HCT116 (cell line): ENCODE measurements around the gene LRRC74A. TPM values are rescaled to one million over a fixed set of nuclear protein-coding genes. Genes with fewer than 3 reads are reported as not detected.
"Not testable (repeated sequence)": the region's sequence is repeated elsewhere in the genome, so short reads cannot be mapped to it uniquely, and the experiment has no call there.

Source experiments
- ATAC-seq: fragments of 200-7000 bp; cut with Tn5 transposase; 2 replicates; pipeline ENCODE4 v1.9.1; 2020; ENCODE audit warnings: mild to moderate bottlenecking, moderate library complexity
- BruUV-seq: library from RNA; stranded (reverse); fragments of 400-500 nt; replicated peaks from 2 replicates; lab custom pipeline; 2021; lab: Mats Ljungman, UMichigan
- CTCF ChIA-PET: fragments of 300-600 bp; sonication (Branson Sonifier 250); formaldehyde crosslinking; loops from one replicate; lab custom pipeline; 2021; ENCODE audit warnings: antibody characterized with exemption; lab: Charles Lee
- POLR2A ChIA-PET: fragments of 300-600, 350-600 bp; sonication (Branson Sonifier 250); formaldehyde crosslinking; loops from one replicate; lab custom pipeline; 2021; ENCODE audit warnings: antibody characterized with exemption; lab: Charles Lee
- RAD21 ChIA-PET, 2 experiments: fragments of 300-600 bp; sonication (Branson Sonifier 250); formaldehyde crosslinking; loops; one replicate each; lab custom pipeline; 2023; ENCODE audit warnings: low total read pairs in 2 of 2; ENCODE audit not compliant: uncharacterized antibody in 2 of 2, unreplicated experiment in 2 of 2, low non-redundant PET in 1 of 2; lab: Charles Lee
- DNase-seq: peaks from one replicate; pipeline ENCODE4 v3.0.0-alpha.2; 2010; ENCODE audit warnings: low read depth, low spot score
- H2AFZ ChIP-seq: fragments of 200-600 bp; shearing (Covaris generic), sonication (generic); 2 replicates; pipeline ENCODE4 v1.6.1; 2017; ENCODE audit warnings: low read depth, mixed run types, mixed read lengths, antibody characterized with exemption, low read length; ENCODE audit not compliant: poor library complexity, severe bottlenecking
- H3K27ac ChIP-seq: 2 replicates; pipeline ENCODE4 v1.5.1; 2012; ENCODE audit warnings: low read depth, low read length
- H3K27me3 ChIP-seq: fragments of 200-600 bp; sonication (generic); 2 replicates; pipeline ENCODE4 v1.6.1; 2016; ENCODE audit warnings: mixed run types, low read length, mixed read lengths; ENCODE audit not compliant: insufficient read depth
- H3K36me3 ChIP-seq, 2 experiments: fragments of 200-500 bp in 1 of 2; fragments of 200-600 bp in 1 of 2; sonication (Bioruptor generic) in 1 of 2; sonication (generic) in 1 of 2; 2 replicates each; pipeline versions ENCODE4 v1.5.1 to v1.6.1; 2014 to 2016; ENCODE audit warnings: low read length in 2 of 2, inconsistent platforms in 1 of 2, mixed read lengths in 1 of 2, mixed run types in 1 of 2; ENCODE audit not compliant: insufficient read depth in 2 of 2, control insufficient read depth in 1 of 2
- H3K4me1 ChIP-seq, 2 experiments: fragments of 200-600 bp in 1 of 2; sonication (generic) in 1 of 2; 2 replicates each; pipeline versions ENCODE4 v1.5.1 to v1.6.1; 2012 to 2017; ENCODE audit warnings: low read length in 2 of 2, inconsistent platforms in 1 of 2, mild to moderate bottlenecking in 1 of 2, mixed read lengths in 1 of 2, mixed run types in 1 of 2, moderate library complexity in 1 of 2; ENCODE audit not compliant: insufficient read depth in 2 of 2, control insufficient read depth in 1 of 2
- H3K4me2 ChIP-seq: fragments of 200-600 bp; sonication (generic); 2 replicates; pipeline ENCODE4 v1.6.1; 2017; ENCODE audit warnings: mixed run types, low read length, mixed read lengths
- H3K4me3 ChIP-seq, 2 experiments: fragments of 200-600 bp in 1 of 2; sonication (generic) in 1 of 2; replicated peaks in 1 of 2; 2 replicates each; pipeline ENCODE4 v1.5.1; 2011 to 2016; ENCODE audit warnings: low read length in 2 of 2, control low read depth in 1 of 2, low read depth in 1 of 2, mild to moderate bottlenecking in 1 of 2, mixed read lengths in 1 of 2, mixed run types in 1 of 2
- H3K79me2 ChIP-seq: fragments of 200-600 bp; sonication (generic); 2 replicates; pipeline ENCODE4 v1.6.1; 2017; ENCODE audit warnings: mild to moderate bottlenecking, mixed run types, low read length, moderate library complexity, mixed read lengths; ENCODE audit not compliant: insufficient read depth
- H3K9ac ChIP-seq: fragments of 200-600 bp; sonication (generic); 2 replicates; pipeline ENCODE4 v1.6.1; 2016; ENCODE audit warnings: low read length, mixed read lengths
- H3K9me2 ChIP-seq: fragments of 200-600 bp; sonication (generic), shearing (Covaris generic); 2 replicates; pipeline ENCODE4 v1.6.1; 2017; ENCODE audit warnings: mixed run types, mild to moderate bottlenecking, moderate library complexity; ENCODE audit not compliant: insufficient read depth
- H3K9me3 ChIP-seq, 2 experiments: fragments of 200-500 bp in 1 of 2; fragments of 200-600 bp in 1 of 2; sonication (Bioruptor generic) in 1 of 2; sonication (generic) in 1 of 2; 2 replicates each; pipeline ENCODE4 v1.6.1; 2014 to 2017; ENCODE audit warnings: low read length in 2 of 2, mixed read lengths in 2 of 2, inconsistent platforms in 1 of 2, low read depth in 1 of 2, mild to moderate bottlenecking in 1 of 2, mixed run types in 1 of 2, moderate library complexity in 1 of 2; ENCODE audit not compliant: control insufficient read depth in 1 of 2, insufficient read depth in 1 of 2
- H4K20me1 ChIP-seq: fragments of 200-600 bp; sonication (generic), shearing (Covaris generic); 2 replicates; pipeline ENCODE4 v1.6.1; 2017; ENCODE audit warnings: mixed run types, mild to moderate bottlenecking, moderate library complexity; ENCODE audit not compliant: insufficient read depth
- CBX3 ChIP-seq: IDR thresholded peaks from 2 replicates; pipeline ENCODE4 v1.6.1; 2012; ENCODE audit warnings: low read depth
- CEBPB ChIP-seq: IDR thresholded peaks from 2 replicates; pipeline ENCODE4 v1.6.1; 2012; ENCODE audit warnings: low read depth
- CTCF ChIP-seq, 3 experiments: fragments of 200-600 bp in 1 of 3; sonication (generic) in 1 of 3; IDR thresholded peaks in 2 of 3; conservative IDR thresholded peaks in 1 of 3; 2 replicates each; pipeline ENCODE4 v1.5.1; 2012 to 2017; ENCODE audit warnings: low read depth in 2 of 3, low read length in 2 of 3, antibody characterized with exemption in 1 of 3, borderline replicate concordance in 1 of 3, control low read depth in 1 of 3, mild to moderate bottlenecking in 1 of 3, mixed read lengths in 1 of 3, mixed run types in 1 of 3, moderate library complexity in 1 of 3; ENCODE audit not compliant: insufficient read depth in 1 of 3
- JUND ChIP-seq: IDR thresholded peaks from 2 replicates; pipeline ENCODE4 v1.6.1; 2012
- POLR2AphosphoS5 ChIP-seq: IDR thresholded peaks from 2 replicates; pipeline ENCODE4 v1.6.1; 2011; ENCODE audit warnings: mild to moderate bottlenecking, low read depth, low read length, moderate library complexity
- SP1 ChIP-seq: IDR thresholded peaks from 2 replicates; pipeline ENCODE4 v1.6.1; 2012; ENCODE audit warnings: low read depth
- intact Hi-C: fragments of 100-400 bp; cut with micrococcal nuclease; formaldehyde crosslinking; loops from 2 replicates; pipeline ENCODE4 v1.10.0; 2022
- total RNA-seq: library from RNA; stranded (reverse); gene quantifications from one replicate; pipeline ENCODE4 v1.2.1, GENCODE V29; 2021; ENCODE audit not compliant: unreplicated experiment

Gene LRRC74A
- total RNA-seq, 1 experiment from 2014 or later, result not detected

- H3K9ac ChIP-seq, result no peak overlapping the region
- no TSS peak for BruUV-seq
- peaks cover 41 to 55% of the 10 kb centered on the region in 2 experiments for H3K4me1 ChIP-seq
- H3K9me2 ChIP-seq, result no peaks in the 10 kb centered on the region
- CTCF ChIA-PET, result interaction anchor here (0.6 to 4.3 kb wide), 6 partner anchors 36 to 159 kb away, joined by 3 to 24 read pairs (median 4); no protein-coding TSS in a partner anchor
- no peaks in the 10 kb centered on the region for H4K20me1 ChIP-seq
- POLR2A ChIA-PET, result no interaction called here
- ATAC-seq (no peak), DNase-seq (no peak)
- H3K36me3 ChIP-seq, result no peaks in the 10 kb centered on the region
- H3K27me3 ChIP-seq, result no peaks in the 10 kb centered on the region
- H3K27ac ChIP-seq, result no peak overlapping the region
- no peak overlapping the region for H2AFZ ChIP-seq
- RAD21 ChIA-PET, result interaction anchor here (1.0 to 2.2 kb wide), 2 partner anchors 12 to 159 kb away, joined by 3 to 9 read pairs; no protein-coding TSS in a partner anchor
- H3K79me2 ChIP-seq, result no peaks in the 10 kb centered on the region
- H3K9me3 ChIP-seq, result no peaks in the 10 kb centered on the region
- H3K4me2 ChIP-seq, result no peak overlapping the region
- intact Hi-C loops, result loop anchor here (10.0 kb wide), 1 partner anchor 113 kb away; the partner anchor contains the start of gene IRF2BPL
- TF ChIP-seq JUND, result no peak
- TF ChIP-seq CBX3, result no peak
- no peak for TF ChIP-seq CEBPB
- no peak for TF ChIP-seq CTCF (IDR thresholded peaks at IDR 0.05 in 2 of 3, conservative IDR thresholded peaks at IDR 0.05 in 1 of 3; ENCODE audit: borderline replicate concordance in 1 of 3, insufficient read depth in 1 of 3, low read depth in 2 of 3, low read length in 2 of 3)
- TF ChIP-seq SP1, result no peak
- no peak overlapping the region for H3K4me3 ChIP-seq
These were observed 85.3 kb downstream of the LRRC74A start for GRCh38 chr14:76911473-76911872.

GRCh38 chr14:76914533-76915081 lies 88.4 kb downstream of the LRRC74A start:
- ATAC-seq, result peak; percentile 20; the same call in 1 of the 2 replicates
- Histone ChIP-seq H3K27ac (peak overlapping the region; percentile 72), H3K4me3 (peak overlapping the region in 1 of 2 experiments; percentile 12; a peak in 1 of 4 replicates), H3K4me1 (peaks cover 70 to 75% of the 10 kb centered on the region in 2 experiments), H3K9ac (peak overlapping the region; percentile 46), H3K4me2 (peak overlapping the region; percentile 64)
- BruUV-seq, H3K9me2 ChIP-seq, H4K20me1 ChIP-seq, DNase-seq, H3K36me3 ChIP-seq, H3K9me3 ChIP-seq, H3K79me2 ChIP-seq, H2AFZ ChIP-seq, H3K27me3 ChIP-seq: not testable (repeated sequence)
- ChIA-PET RAD21 (interaction anchor here (0.6 to 2.4 kb wide), 6 partner anchors 38 to 153 kb away, joined by 3 to 10 read pairs (median 8); no protein-coding TSS in a partner anchor), POLR2A (interaction anchor here (1.0 to 2.5 kb wide), 2 partner anchors 39 to 110 kb away, joined by 3 to 8 read pairs; no protein-coding TSS in a partner anchor), CTCF (interaction anchor here (0.6 to 4.3 kb wide), 13 partner anchors 10 to 156 kb away, joined by 3 to 24 read pairs (median 8); no protein-coding TSS in a partner anchor)
- TF ChIP-seq POLR2AphosphoS5, result peak; percentile 33; the same call in 1 of the 2 replicates
- intact Hi-C loops, result loop anchor here (10.0 kb wide), 1 partner anchor 110 kb away; the partner anchor contains the start of gene IRF2BPL
